HG03159 (cell line): ENCODE data around the gene SLC35B2.

ENCODE experiments used
- ATAC-seq: cut with Tn5 transposase; IDR thresholded peaks from one replicate; pipeline ENCODE4 v1.9.1; 2021; ENCODE audit warnings: mild to moderate bottlenecking, moderate library complexity; ENCODE audit not compliant: unreplicated experiment

The SLC35B2 gene

GRCh38 chr6:44224029-44224964 is 33.0 kb downstream of the SLC35B2 start:
- peak; percentile 15 for ATAC-seq

DNA sequence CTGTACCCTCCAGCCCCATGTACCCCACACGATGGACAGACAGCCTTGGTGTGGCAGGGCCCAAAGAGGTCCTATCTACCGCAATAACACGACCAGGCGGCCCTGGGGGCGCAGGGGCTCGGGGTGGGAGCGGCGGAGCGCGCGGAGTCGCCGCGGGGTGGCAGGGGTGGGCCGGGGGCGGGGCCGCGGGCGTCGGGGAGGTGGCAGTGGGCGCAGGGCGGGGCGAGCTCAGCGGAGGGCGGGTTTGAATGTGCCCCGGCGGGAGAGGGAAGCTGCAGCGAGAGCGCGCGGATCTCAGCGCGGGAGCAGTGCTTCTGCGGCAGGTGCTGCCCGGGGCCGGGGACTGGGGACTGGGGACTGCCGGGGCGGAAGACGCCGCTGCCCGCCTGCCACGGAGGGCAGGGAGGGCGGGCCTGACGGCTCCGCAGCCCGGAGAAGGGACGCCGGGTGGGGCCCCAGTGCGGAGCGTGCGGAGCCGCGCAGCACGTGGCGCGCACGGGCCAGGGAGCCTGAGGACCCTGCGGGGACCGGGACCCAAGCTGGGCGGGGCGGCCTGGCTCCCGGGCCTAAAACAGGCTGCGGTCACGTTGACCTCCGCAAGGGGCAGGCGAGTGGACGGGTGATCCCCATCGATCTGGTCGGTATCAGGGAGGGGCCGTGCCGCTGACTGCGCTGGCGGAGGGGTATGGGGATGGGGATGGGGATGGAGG is 33.9 kb downstream of the SLC35B2 start, which contains the start of gene SLC29A1:
Gene SLC29A1, plus strand, starts transcription at position 277 of the 710 bp plus-strand sequence. CDS start 3,719 bp downstream, outside the sequence.
- ATAC-seq = peak; percentile 51

DNA sequence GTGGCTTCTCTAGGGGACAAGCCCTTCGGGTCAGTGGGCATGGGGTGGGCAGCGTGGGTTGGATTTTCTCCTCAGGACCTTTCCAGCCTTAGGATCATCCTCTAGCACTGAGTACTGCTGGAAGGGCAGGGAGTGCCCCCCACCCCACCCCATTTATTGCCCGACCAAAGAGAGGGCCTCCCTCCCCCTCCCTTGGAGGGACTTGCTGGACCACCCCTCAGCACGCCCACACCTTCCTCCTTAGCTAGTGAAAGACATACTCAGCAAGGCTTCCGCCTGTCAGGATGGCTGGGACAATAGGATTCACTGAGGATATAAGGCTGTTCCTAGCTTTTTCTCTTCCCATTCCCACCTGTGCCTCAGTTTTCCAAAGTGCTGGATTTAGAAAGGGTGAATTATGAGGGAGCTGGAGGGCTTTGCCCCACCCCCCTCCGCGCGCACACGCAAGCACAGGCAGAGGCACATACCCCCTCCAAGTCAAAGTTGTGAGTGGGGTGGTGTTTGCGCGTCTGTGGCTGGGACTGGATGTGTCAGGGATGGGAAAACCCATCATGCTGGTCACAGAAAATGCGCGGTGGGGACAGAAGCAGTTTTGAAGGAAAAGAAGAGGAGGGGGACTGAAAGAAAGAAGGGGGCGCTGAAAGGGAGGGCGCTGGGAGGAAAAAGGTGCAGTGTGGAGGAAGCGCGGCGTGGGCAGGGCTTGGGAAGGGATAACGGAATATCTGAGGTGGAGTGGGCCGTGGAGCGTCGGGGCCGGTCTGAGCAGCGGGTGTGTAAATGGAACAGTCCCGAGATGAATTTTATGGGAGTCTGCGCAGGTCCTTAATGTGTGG is 34.6 kb downstream of the SLC35B2 start:
- ATAC-seq = no peak

- ATAC-seq = no peak
Measured at GRCh38 chr6:44221961-44222335, 35.4 kb downstream of the SLC35B2 start.

GRCh38 chr6:44221291-44221960 is 35.9 kb downstream of the SLC35B2 start:
- no peak for ATAC-seq

DNA sequence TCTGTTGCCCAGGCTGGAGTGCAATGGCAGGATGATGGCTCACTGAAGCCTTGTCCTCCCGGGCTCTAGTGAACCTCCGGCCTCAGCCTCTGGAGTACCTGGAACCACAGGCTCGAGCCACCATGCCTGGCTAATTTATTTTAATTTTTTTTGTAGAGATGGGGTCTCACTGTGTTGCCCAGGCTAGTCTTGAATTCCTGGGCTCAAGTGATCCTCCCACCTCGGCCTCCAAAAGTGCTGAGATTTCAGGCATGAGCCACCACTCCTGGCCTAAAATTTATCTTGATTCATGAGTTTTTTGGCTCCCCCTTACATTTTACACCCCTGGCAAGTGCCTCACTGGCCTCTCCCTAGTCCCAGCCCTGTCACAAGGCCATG is 36.4 kb downstream of the SLC35B2 start:
- ATAC-seq = no peak

GRCh38 chr6:44219815-44220784 is 37.2 kb downstream of the SLC35B2 start:
- ATAC-seq = no peak

- peak; percentile 43 for ATAC-seq
Measured at GRCh38 chr6:44219053-44219814, 38.1 kb downstream of the SLC35B2 start.

DNA sequence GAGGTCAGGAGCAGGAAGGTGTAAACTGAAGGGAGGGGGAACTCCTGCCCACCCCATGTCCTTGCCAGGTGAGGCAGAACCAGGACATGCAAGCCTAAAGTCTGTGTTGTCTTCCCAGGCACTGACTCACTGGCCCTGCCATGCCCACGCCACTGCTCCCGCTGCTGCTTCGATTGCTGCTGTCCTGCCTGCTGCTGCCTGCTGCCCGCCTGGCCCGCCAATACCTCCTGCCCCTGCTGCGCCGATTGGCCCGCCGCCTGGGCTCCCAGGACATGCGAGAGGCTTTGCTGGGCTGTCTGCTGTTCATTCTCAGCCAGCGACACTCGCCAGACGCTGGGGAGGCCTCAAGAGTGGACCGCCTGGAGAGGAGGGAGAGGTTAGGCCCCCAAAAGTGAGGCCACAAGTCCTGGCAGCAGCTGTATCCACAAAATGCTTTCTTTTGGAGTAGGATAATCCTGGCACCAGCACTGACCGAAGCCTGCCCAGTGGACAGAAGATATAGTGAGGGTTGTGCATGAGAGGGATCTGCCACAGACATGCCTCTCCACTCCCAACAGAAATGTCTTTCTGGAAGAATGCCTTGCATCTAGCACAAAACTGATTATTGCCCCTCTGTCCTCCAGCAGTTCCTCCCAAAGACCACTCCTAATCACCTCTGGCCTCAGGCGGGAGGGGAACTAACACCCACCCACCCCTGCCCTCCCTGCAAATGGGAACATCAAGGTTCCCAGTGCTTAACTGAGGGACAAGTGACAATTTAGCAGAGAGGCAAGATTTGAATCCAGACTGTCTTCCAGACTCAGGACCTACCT is 39.8 kb downstream of the SLC35B2 start:
- no peak for ATAC-seq

- ATAC-seq = no peak
Measured at GRCh38 chr6:44216677-44217331, 40.5 kb downstream of the SLC35B2 start, which contains the start of gene MYMX. MYMX (plus strand) TSS chr6:44216926; CDS start chr6:44217472, 546 bp downstream.

- ATAC-seq = no peak
Measured at GRCh38 chr6:44214307-44214706, 43.0 kb downstream of the SLC35B2 start.

DNA sequence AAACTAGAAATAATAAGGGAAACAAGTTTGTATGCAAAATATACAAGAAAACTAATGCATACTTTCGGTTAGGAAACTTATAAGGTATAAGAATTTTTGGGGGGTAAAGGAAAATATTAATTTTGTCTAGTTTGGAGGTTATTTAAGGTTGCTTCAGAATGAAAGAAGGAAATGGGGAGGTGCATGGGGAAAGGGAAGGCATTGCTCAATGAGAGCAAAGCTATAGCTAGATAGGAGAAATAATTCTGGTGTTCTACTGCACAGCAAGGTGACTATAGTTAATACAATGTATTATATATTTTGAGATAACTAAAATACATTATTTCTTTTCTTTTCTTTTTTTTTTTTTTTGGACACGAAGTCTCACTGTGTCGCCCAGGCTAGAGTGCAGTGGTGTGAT is 46.0 kb downstream of the SLC35B2 start:
- ATAC-seq = no peak

- ATAC-seq = no peak
Measured at GRCh38 chr6:44207966-44208365, 49.4 kb downstream of the SLC35B2 start.
